HG02763 (cell line): ENCODE results near the gene ZDHHC3.
"Not testable (repeated sequence)": the region's sequence is repeated elsewhere in the genome, so short reads cannot be mapped to it uniquely, and the experiment has no call there.

ENCODE experiments used
- ATAC-seq: cut with Tn5 transposase; IDR thresholded peaks from one replicate; pipeline ENCODE4 v1.9.1; 2021; ENCODE audit warnings: mild to moderate bottlenecking, moderate library complexity; ENCODE audit not compliant: unreplicated experiment

ZDHHC3 gene

DNA sequence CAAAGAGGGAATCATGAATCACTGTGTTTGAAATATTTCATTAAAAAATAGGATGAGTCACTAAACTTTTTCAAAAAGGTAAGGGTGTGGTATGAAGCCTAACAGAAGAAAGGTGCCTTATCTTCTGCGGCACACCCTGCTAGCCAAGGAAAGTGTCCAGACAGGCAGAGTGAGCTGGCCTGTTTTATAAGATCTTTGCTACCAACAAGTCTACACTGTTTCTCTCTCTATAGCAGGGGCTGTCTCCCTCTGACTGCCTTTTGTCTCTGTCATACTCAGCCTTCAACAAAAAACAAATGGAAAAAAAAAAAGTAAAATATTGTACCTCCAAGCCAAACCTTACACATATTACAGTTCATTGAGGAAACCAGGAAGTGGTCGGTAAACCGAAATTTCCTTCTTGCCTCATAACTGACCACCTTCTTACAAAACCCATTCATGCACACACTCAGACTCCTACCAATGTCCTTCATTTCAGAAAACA, 9.1 kb downstream of the ZDHHC3 start:
- ATAC-seq: no peak

DNA sequence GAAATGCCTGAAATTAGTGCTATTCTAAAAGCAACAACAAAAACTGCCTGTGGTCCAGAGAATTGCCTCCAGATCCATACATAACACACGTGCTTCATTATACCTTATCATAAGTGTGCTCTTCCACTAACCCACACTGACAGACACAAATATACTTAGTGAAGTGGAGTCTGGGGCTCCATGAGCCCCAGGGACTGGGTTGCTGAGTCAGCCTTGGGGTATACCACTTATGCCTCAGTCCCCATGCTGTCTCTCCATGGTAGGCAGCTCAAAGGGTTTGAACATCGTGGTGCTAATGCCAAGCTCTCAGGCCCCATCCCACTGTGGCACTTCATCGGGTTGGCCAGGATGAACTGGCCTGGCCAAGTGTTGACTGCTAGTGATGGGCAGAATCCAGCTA, 10.8 kb downstream of the ZDHHC3 start:
- ATAC-seq: no peak

DNA sequence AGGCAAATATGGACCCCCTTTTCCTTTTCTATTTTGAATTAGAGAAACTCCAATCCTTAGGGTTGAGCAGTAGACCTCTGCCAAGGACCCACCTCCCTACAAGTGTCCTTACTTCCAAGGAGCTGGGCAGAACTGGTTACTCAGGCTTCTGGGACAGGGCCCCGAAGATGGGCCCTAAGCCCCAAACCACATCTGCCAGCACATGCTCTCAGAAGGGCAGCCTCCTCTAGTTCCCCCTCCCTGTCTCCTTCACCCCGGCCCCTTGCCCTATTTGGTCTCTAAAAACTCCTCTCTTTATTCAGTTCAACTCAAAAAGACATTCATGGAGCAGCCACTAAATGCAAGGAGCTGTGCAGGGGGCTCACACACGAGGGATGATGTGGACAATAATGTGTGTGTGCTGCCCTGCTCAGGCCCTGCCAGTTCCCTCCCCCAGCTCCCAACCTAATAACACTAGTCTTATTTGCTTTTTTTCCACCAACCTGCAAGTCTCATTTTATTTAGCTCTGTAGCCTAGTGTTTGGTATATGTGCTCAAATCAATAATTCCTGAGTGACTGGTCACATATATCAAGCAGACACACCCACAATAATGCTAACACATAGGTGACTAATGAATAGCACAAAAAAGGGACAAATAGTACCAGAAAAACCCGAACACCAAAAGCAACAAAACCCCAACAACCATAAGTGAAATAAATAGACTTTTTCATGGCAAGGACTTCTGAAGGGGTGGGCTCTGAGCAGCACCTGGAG, 12.2 kb downstream of the ZDHHC3 start:
- no peak for ATAC-seq

DNA sequence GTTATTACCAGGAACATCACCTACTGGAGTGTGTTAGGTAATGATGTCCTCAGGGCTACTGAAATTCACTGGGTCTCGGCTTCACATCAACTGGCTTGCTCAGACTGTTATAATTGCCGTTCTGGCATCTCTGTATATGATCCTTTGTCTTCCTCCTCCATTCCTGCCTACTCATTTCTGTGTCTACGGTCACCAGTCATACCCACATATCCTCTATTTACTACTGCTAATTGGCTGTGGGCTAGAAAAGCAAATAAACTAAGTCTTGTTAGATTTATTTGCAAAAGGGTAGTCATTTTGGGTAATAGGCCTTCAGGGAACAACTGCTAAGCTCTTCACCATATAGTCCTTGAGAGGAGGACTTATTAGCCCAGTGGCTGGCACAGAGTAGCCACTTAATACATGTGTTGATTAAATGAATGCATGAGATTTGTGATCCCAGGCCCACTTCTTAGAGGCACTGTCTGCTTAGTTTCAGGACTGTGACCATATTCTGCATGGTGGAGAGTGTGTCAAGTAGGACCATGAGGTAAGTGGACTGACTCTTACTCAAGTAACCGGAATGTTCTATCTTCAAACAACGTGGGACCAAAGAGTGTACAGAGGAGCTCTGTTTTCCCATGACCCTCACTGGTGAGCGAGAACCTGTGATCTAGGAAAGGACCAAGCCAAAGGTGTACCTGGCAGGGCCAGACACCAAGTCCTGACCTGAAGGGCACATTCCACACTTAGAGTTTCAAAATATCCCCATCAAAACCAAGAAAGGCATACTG, 13.2 kb downstream of the ZDHHC3 start:
- ATAC-seq: no peak

DNA sequence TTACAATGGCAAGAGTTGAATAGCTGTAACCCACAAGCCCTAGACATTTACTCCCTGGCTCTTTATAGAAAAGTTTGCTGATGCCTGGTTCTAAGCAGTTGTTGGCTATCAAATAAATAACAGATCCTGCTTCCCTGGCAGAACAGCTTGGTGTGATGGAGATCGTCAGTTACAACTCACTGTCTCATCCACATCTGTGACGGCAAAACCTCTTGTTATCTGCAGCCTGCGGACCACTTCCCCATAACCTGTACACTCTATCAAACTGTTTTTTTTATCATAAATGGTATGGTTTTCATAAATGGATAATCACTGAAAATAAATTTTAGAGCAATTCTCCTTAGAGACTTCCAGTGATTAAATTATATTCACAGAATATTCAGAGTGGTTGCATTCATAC, 14.1 kb downstream of the ZDHHC3 start:
- no peak for ATAC-seq

DNA sequence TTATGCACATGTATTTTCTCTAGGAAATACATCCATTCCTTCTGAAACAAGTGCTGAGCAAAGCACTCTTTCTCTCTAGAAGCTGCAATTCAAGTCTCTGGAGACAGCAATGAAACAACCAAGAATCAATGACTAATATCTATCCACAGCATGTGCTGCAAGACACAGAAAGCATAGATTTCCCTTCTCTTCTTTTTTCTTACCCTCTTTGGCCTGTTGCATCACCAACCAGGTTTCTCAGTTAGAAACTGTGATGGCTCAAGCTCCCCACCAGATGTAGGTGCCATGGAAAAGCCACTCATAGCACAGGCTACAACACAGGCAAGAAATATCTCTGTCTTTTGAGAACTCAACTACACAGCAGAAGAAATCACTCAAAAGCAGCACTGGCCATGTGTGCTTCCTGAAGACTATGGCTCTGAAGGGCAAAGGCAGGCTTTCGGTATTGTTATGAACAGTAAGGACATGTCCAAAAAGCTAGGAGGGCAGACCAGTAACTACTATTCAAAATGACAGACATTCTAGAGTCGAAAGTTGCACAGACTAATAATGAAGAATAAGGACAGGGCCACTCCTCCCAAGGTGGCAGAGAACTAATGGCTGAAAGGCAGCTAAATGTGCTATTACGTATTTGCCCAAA, 15.5 kb downstream of the ZDHHC3 start:
- no peak for ATAC-seq

DNA sequence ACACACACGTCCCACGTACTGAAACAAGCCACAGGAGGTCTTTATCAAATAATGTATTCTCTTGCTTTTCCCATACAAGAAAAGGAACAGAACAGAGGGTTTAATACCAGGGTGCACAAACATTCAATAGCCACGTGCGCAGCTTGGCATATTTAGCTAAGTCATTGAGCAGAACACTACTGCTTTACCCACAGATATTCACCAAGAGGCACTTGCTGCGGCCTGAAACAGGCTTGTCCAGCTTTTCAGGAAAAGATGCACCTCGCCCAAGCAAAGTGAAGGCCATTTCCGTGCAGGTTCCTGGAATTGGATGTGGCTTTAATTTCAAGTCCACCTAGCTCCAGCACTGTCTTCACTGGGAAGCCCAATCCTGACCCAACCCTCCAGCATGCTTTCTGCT, 17.6 kb downstream of the ZDHHC3 start:
- ATAC-seq: no peak

DNA sequence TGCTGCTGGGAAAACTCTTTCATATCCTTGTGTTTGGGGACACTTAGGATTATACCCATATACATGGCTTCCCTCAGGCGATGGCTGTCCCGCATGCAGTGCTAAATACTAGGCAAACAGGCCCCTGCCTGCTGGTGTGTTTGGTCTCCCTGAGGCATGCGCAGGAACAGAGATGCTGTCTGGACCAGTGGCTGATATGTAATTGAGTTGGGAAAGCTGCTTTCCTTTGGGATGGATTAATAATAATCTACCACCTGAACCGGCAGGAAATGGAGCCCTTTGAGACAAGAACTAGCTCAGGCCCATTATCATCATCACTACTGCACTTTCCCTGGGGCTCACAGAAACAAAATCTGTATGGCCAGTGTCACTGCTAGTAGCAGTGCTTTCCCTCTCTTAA, 18.0 kb downstream of the ZDHHC3 start:
- no peak for ATAC-seq

DNA sequence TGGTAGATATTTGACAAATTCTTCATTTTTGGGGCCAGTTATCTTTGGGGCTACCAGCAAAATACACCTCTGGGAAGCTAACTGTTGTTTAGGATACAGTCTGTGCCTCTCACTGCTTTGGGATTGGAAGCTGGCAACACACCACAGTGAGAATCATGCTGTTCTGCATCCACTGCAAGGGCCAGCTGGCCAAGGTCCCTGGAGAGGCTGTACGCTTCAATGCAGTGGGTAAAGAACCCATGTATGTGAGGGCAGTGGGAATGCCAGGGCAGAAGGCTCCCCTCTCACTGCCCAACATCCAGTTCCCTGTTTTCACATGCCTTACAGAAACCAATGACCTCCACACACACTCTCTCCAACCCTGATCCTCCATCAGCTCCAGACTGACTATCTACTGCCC, 20.1 kb downstream of the ZDHHC3 start:
- no peak for ATAC-seq

DNA sequence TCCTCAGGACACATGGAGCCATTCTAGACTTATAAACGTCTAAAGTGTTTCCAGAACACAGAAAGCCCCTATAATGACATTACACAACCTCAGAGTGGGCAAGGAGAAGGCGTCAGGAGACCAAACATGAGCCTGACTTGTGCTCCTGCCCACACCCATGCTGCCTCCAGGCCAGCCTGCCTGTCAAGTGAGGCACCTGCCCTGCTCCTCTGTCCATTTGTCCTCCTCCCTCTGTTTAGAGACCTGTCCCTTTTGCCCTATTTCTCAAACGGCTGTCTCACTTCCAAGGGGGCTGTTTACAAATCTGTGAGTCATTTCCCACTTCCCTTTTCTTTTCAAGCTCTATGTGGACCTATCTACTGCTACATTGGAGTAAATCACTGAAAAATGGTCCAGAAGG, 21.0 kb downstream of the ZDHHC3 start:
- ATAC-seq: peak; percentile 61

DNA sequence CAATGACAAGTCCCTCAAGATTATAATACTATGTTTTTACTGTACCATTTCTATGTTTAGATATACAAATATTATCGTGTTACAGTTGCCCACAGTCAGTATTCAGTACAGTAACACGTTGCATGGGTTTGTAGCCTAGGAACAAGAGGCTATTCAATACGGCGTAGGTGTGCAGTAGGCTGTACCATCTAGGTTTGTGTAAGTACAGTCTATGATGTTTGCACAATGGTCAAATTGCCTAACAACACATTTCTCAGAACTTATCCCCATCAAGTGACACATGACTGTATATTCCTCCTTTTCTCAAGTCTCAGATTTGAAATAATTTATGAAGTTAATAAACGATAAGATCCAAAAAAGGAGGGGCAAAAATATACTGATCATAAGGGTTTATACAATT, 21.7 kb downstream of the ZDHHC3 start:
- ATAC-seq: no peak

DNA sequence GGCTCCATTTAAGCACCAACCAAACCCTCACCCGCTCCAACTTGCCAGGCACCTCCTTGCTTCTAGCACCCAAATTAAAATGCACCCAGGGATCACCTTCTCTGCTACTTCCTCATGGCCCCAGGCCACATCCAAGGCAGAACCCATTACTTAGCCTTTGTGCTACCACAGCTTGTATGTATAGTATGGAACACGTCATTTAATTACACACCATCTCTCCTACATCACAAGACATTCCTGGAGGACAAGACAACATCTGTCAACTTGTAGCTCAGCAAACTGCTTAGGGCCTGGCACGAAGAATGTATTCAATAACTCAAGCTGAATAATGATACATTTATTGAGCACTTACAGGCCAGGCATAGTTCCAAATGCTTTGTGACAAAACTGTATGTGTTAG, 23.3 kb downstream of the ZDHHC3 start:
- ATAC-seq: no peak

DNA sequence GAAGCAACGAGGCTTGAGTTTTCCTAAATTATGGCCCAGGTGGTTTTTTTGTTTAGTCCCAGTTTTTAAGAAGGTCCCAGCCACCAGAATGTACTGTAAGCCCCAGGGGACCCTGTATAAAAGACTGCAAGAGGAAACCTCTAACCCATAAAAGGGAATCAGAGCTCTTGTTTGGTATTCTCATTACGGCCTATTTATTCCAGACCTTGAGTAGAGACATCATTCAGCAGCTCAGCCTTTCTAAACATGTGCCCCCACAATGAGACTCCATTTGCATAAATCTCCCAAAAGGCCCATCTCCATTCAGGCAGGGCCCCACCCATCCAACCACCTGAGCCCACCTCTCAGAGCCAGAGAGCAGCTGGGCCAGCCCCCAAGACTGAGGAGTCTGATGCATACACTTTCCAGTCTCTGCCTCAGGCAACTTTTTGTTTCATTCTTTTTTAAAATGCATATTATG, 25.7 kb downstream of the ZDHHC3 start:
- no peak for ATAC-seq

DNA sequence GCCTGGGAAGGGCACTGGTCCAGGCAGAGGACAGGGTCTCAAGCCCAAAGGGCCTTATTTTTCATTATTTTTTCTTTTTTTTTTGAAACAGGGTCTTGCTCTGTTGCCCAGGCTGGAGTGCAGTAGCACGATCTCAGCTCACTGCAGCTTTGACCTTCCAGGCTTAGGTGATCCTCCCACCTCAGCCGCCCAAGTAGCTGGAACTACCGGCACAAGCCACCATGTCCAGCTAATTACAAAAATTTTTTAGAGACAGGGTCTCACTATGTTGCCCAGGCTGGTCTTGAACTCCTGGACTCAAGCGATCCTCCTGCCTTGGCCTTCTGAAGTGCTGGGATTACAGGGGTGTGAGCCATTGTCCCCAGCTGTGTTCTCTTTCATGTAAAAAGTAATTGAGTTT, 26.2 kb downstream of the ZDHHC3 start:
- not testable (repeated sequence) for ATAC-seq

DNA sequence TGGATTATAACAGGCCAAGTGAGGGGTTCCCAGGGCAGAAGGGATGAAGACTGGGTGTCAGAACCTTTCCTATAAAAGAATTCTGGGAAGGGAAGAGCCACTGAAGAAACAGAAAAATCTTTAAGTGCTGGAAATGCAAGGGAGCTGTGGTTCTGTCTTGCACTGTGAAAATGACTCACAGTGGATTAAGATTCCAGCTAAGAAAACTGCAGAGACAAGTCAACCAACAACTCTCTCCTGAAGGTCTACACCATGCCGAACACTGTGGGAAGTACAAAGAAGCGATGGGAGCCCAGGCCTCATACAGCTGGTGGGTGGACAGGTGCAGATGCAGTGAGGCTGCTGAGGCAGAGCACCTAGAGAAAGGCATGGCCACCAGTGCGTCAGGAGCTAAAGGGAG, 27.7 kb downstream of the ZDHHC3 start:
- no peak for ATAC-seq

DNA sequence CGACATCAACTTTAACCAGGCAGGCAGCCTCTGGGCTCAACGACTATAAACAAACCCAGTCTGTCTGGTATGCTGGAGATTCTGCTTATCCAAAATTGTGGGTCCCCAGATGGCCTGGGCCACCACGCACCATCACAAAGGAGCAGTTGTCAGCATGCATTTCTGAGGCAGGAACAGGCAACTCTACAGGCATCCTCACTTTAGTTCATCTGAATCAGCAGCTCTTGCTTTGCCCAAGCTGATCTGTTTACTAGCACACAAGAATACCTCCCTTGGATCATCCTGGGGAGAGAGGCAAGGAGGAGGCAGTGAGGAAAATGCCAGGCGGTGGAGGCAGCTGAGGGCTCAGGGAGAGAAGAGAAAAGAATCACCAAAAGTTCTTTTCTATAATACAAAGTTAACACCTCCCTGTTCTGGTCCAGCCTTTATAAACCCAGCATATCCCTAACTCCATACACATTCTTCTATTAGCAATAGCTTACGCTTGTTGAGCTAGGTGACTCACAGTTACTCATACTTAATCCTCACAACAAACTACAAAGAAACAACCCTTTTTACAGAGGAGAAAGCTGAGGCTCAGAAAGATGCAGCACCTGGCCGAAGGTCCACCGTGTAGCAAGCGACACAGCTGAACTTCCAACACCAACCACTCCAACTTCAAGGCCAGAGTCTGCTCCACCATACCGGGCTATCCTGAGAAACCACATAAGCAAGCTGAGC, 33.6 kb downstream of the ZDHHC3 start:
- ATAC-seq: no peak

DNA sequence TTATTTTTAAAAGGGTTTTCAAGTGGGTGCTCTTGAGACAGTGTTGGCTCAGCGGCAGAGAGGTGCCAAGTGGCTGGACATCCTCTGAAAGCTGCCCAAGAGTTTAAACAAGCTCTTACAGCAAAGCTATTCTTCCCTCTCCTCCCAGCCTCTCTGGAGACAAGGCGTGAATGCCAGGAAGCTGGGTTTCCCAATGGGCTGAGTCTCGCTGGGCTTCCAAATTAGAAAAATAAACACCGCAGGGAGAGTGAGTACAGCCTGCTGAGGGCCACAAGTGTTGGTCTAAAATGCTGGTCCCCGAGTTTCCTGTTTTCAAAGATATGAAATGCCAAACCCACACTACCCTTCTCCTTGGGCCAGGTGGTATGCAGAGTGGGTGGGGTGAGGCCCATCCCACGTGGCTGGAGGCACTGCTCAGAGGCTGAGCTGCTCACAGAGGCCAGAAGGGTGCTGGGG, 36.4 kb downstream of the ZDHHC3 start:
- no peak for ATAC-seq

DNA sequence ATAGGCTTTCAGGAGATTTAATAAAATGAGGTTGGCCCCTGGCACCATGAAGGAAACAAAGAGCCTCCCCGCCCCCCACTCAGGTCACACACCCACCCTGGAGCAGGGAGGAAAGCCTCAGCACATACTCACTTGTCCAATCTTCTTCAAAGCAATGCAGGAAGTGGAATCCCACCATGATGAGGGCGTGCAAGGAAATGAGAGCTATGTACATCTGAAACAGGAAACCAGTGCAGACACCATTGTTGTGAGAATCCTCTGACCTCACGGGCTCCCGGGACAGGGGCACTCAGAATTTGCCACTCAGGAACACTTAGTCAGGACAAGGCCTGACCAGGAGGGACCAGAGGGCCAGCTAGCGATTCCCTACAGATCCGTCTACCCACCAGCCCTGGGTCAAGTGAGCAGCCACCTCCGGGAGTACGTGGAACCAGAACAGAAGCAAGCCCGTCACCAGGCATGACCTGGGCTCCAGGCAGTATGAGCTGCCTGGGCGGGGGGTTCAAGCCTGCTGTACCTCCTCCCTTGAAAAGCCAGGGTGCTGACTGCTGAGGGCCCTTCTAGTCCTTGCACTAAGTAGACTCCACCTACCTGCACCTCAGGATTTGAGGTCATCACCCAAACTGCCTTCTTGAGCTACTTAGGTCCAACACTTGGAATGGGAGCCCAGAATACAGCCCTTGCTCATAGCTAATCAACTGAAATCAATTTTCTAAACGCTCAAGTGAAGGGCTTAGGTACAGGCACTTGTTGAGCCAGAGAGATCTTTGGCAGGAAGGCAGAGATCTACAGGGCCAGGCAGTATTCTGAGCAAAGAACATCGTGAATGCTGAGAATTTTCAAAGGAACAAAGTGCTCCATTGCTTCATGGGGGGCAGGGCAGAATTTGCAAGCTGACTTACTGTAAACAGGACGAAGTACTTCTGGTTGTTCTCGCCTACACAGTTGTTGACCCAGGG, 42.7 kb downstream of the ZDHHC3 start:
- ATAC-seq: no peak

DNA sequence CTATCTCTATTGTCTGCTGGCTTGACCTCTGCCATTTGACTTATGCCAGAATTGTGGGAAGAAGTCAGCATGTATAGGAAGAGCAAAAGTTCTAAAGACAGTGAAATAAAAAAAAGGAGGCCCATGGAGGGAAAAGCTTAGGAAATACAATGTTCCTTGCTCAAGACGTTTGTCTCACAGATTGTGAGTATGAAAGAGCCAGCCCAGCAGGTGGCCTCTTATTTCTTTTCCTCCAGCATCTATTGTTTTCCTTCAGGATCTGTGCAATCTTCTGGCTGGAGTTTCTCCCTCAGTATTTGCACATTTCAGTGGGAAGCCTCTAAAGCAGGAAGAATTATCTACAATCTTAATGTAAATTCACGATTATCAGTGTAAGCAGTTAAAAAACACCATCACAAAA, 43.7 kb downstream of the ZDHHC3 start:
- ATAC-seq: no peak

DNA sequence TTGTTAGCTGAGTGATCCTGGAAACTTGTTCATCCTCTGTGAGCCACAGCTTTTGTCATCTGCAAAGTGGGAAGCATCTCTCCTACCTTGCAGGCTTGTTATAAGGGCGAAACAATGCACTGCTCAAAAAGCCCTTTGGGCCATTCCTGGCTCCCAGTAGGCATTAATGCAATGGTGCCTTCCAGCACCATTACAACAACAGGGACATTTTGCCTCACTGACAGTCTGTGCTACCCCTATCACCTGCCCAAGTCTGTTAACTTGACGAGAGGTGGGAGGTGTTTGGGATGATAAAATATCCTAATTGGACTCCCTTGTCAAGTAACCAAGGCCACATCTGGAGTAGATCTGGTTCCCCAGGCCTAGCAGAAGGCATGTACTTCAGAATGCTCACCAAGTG, 44.2 kb downstream of the ZDHHC3 start:
- ATAC-seq: no peak
